ENCODE results near the gene ARFGAP2. TPM values are rescaled to one million over a fixed set of nuclear protein-coding genes. Genes with fewer than 3 reads are reported as not detected.
A peak's percentile ranks its signal among the peaks of the same experiment; 100 is the strongest.
"Not testable (repeated sequence)": the region's sequence is repeated elsewhere in the genome, so short reads cannot be mapped to it uniquely, and the experiment has no call there.

The ARFGAP2 gene
- 51.1 and 51.5 TPM in 2 replicates for total RNA-seq (2014; rRNA removed; shearing (Covaris generic))

GRCh38 chr11:47176328-47177228 lies at the start of gene ARFGAP2:
Gene ARFGAP2 (minus strand): TSS chr11:47176879. CDS start chr11:47176853, 26 bp downstream.
- DNase-seq = peak; percentile 96
- Histone ChIP-seq H3K36me3 (peaks cover 20% of the 10 kb centered on the region), H3K4me3 (peak within 1 kb of the TSS; percentile 97), H3K27ac (peak within 1 kb of the TSS; percentile 84), H3K9me3 (replicated peaks) (no peaks in the 10 kb centered on the region), H3K27me3 (no peaks in the 10 kb centered on the region), H3K4me1 (no peaks in the 10 kb centered on the region)

- Histone ChIP-seq H3K27ac (no peak overlapping the region), H3K36me3 (no peaks in the 10 kb centered on the region; the same call in 1 of the 2 replicates), H3K27me3 (no peaks in the 10 kb centered on the region), H3K9me3 (replicated peaks) (no peaks in the 10 kb centered on the region), H3K4me3 (no peak overlapping the region), H3K4me1 (no peaks in the 10 kb centered on the region)
- no peak for DNase-seq
These were observed 49.1 kb upstream of the ARFGAP2 start for GRCh38 chr11:47225552-47226400.

- Histone ChIP-seq H3K4me3 (no peak overlapping the region), H3K27ac (no peak overlapping the region), H3K36me3 (no peaks in the 10 kb centered on the region; the same call in 1 of the 2 replicates), H3K9me3 (replicated peaks) (no peaks in the 10 kb centered on the region), H3K27me3 (no peaks in the 10 kb centered on the region), H3K4me1 (no peaks in the 10 kb centered on the region)
- DNase-seq = no peak
These were observed 46.0 kb upstream of the ARFGAP2 start for GRCh38 chr11:47222696-47223095.

GRCh38 chr11:47220401-47220821 lies 43.7 kb upstream of the ARFGAP2 start:
- H3K4me3 ChIP-seq = no peak overlapping the region
- H3K27me3 ChIP-seq = no peaks in the 10 kb centered on the region
- H3K4me1 ChIP-seq = peaks cover 7% of the 10 kb centered on the region
- DNase-seq = no peak
- H3K36me3 ChIP-seq = no peaks in the 10 kb centered on the region; the same call in 1 of the 2 replicates
- H3K27ac ChIP-seq = no peak overlapping the region
- H3K9me3 ChIP-seq (replicated peaks) = no peaks in the 10 kb centered on the region

GRCh38 chr11:47216121-47216798 lies 39.6 kb upstream of the ARFGAP2 start:
- Histone ChIP-seq H3K36me3 (no peaks in the 10 kb centered on the region), H3K4me1 (peaks cover 9% of the 10 kb centered on the region), H3K4me3 (peak overlapping the region; percentile 70), H3K27ac (peak overlapping the region; percentile 81), H3K27me3 (no peaks in the 10 kb centered on the region), H3K9me3 (replicated peaks) (no peaks in the 10 kb centered on the region)
- DNase-seq = peak; percentile 54 to 61

- H3K9me3 ChIP-seq (replicated peaks) = no peaks in the 10 kb centered on the region
- no peaks in the 10 kb centered on the region for H3K27me3 ChIP-seq
- H3K4me1 ChIP-seq = peaks cover 9% of the 10 kb centered on the region
- peak overlapping the region; percentile 81 for H3K27ac ChIP-seq
- H3K4me3 ChIP-seq = peak overlapping the region; percentile 70
- H3K36me3 ChIP-seq = no peaks in the 10 kb centered on the region
- peak in 1 of 2 experiments; percentile 49 for DNase-seq
These were observed 38.8 kb upstream of the ARFGAP2 start for GRCh38 chr11:47215366-47215910.

GRCh38 chr11:47213950-47214565 lies 37.4 kb upstream of the ARFGAP2 start:
- Histone ChIP-seq H3K9me3 (replicated peaks) (no peaks in the 10 kb centered on the region), H3K4me1 (peaks cover 9% of the 10 kb centered on the region), H3K27me3 (no peaks in the 10 kb centered on the region), H3K36me3 (no peaks in the 10 kb centered on the region), H3K4me3 (peak overlapping the region; percentile 70), H3K27ac (peak overlapping the region; percentile 81; the same call in 1 of the 2 replicates)
- DNase-seq = peak; percentile 50 to 63

GRCh38 chr11:47212938-47213337 lies 36.3 kb upstream of the ARFGAP2 start:
- DNase-seq = no peak
- peaks cover 9% of the 10 kb centered on the region for H3K4me1 ChIP-seq
- no peaks in the 10 kb centered on the region for H3K36me3 ChIP-seq
- H3K27me3 ChIP-seq = no peaks in the 10 kb centered on the region
- H3K4me3 ChIP-seq = no peak overlapping the region
- no peak overlapping the region for H3K27ac ChIP-seq
- H3K9me3 ChIP-seq (replicated peaks) = no peaks in the 10 kb centered on the region

- no peak for DNase-seq
- no peak overlapping the region for H3K4me3 ChIP-seq
- no peaks in the 10 kb centered on the region for H3K36me3 ChIP-seq
- no peak overlapping the region for H3K27ac ChIP-seq
- no peaks in the 10 kb centered on the region for H3K27me3 ChIP-seq
- no peaks in the 10 kb centered on the region for H3K9me3 ChIP-seq (replicated peaks)
- H3K4me1 ChIP-seq = 0 out of 2 replicates have a peak, but pooled peaks cover 2% of the 10 kb centered on the region
These were observed 31.9 kb upstream of the ARFGAP2 start for GRCh38 chr11:47208628-47209027.

GRCh38 chr11:47208008-47208552 lies 31.4 kb upstream of the ARFGAP2 start:
- not testable (repeated sequence) for H3K4me1 ChIP-seq; H3K27me3 ChIP-seq; H3K27ac ChIP-seq; DNase-seq; H3K9me3 ChIP-seq (replicated peaks); H3K36me3 ChIP-seq; H3K4me3 ChIP-seq

- Histone ChIP-seq H3K9me3 (replicated peaks) (no peaks in the 10 kb centered on the region), H3K27me3 (no peaks in the 10 kb centered on the region), H3K4me3 (no peak overlapping the region), H3K36me3 (no peaks in the 10 kb centered on the region), H3K27ac (no peak overlapping the region), H3K4me1 (0 out of 2 replicates have a peak, but pooled peaks cover 2% of the 10 kb centered on the region)
- no peak for DNase-seq
These were observed 30.8 kb upstream of the ARFGAP2 start for GRCh38 chr11:47207459-47207858.

GRCh38 chr11:47206577-47206976 lies 29.9 kb upstream of the ARFGAP2 start:
- H3K4me1 ChIP-seq; H3K36me3 ChIP-seq; DNase-seq; H3K9me3 ChIP-seq (replicated peaks); H3K27ac ChIP-seq; H3K27me3 ChIP-seq; H3K4me3 ChIP-seq: not testable (repeated sequence)

GRCh38 chr11:47204637-47204989 lies 27.9 kb upstream of the ARFGAP2 start:
- no peak overlapping the region for H3K4me3 ChIP-seq
- no peak overlapping the region for H3K27ac ChIP-seq
- no peak for DNase-seq
- no peaks in the 10 kb centered on the region for H3K9me3 ChIP-seq (replicated peaks)
- no peaks in the 10 kb centered on the region for H3K36me3 ChIP-seq
- 0 out of 2 replicates have a peak, but pooled peaks cover 2% of the 10 kb centered on the region for H3K4me1 ChIP-seq
- H3K27me3 ChIP-seq = no peaks in the 10 kb centered on the region
